ENCODE measurements around the gene NFIX. TPM values are rescaled to one million over a fixed set of nuclear protein-coding genes. Genes with fewer than 3 reads are reported as not detected.

NFIX gene
- 0.07 TPM for polyA plus RNA-seq (2013, experiment 1 of 2)
- polyA plus RNA-seq (2013, experiment 2 of 2): 0.10 TPM

- no peak within 1 kb of the TSS for H3K27ac ChIP-seq (ENCODE audit: low read depth, low read length)
- H4K5ac ChIP-seq (ENCODE audit: low read length): no peak within 1 kb of the TSS
- peak within 1 kb of the TSS; percentile 92 for H3K23ac ChIP-seq (ENCODE audit: low read length)
- no peak within 1 kb of the TSS for H3K4me3 ChIP-seq (ENCODE audit: low read length)
- H3K4me1 ChIP-seq (ENCODE audit: control insufficient read depth, low read depth, low read length): no peaks in the 10 kb centered on the region
- no peak within 1 kb of the TSS for H3K4me2 ChIP-seq (ENCODE audit: low read length)
- H3K9ac ChIP-seq (ENCODE audit: low read length): no peak within 1 kb of the TSS
- H2BK5ac ChIP-seq (ENCODE audit: low read length): no peak within 1 kb of the TSS
- H3K56ac ChIP-seq (ENCODE audit: low read length): peak within 1 kb of the TSS; percentile 10
- no peak within 1 kb of the TSS for H3K4ac ChIP-seq (ENCODE audit: low read depth, low read length)
- peaks cover 36% of the 10 kb centered on the region for H3K27me3 ChIP-seq (ENCODE audit: insufficient read depth, low read length, poor library complexity)
- H3K18ac ChIP-seq (ENCODE audit: low read length): no peak within 1 kb of the TSS
- no peak within 1 kb of the TSS for H2BK120ac ChIP-seq (ENCODE audit: low read depth, low read length)
- no peak within 1 kb of the TSS for H2BK15ac ChIP-seq (replicated peaks; ENCODE audit: low read depth)
- H2AK5ac ChIP-seq (ENCODE audit: low read length): no peak within 1 kb of the TSS
- H3K36me3 ChIP-seq (ENCODE audit: control insufficient read depth, insufficient read depth, low read length): no peaks in the 10 kb centered on the region
- WGBS (ENCODE audit: extremely low coverage, insufficient coverage, low lambda C conversion rate): no CpG with 5 or more reads among the region's 84 CpGs
- no peaks in the 10 kb centered on the region for H3K79me1 ChIP-seq (ENCODE audit: low read length)
- no peak for DNase-seq
- no peak within 1 kb of the TSS for H4K8ac ChIP-seq (ENCODE audit: low read depth, low read length)
- no peaks in the 10 kb centered on the region for H3K79me2 ChIP-seq (ENCODE audit: control insufficient read depth, insufficient read depth, low read length)
Observed at GRCh38 chr19:12994701-12995595, at the start of gene NFIX. Gene NFIX, plus strand, starts transcription at chr19:12995475. Its CDS starts 363 bp downstream, at chr19:12995838.

GRCh38 chr19:12945479-12946091, 49.7 kb upstream of the NFIX start, which contains the start of gene RAD23A:
Gene RAD23A, plus strand, starts transcription at chr19:12945862. Its CDS starts 87 bp downstream, at chr19:12945949.
- Histone ChIP-seq H3K23ac (ENCODE audit: low read length) (no peak within 1 kb of the TSS), H3K79me2 (ENCODE audit: control insufficient read depth, insufficient read depth, low read length) (peaks cover 18% of the 10 kb centered on the region), H3K4ac (ENCODE audit: low read depth, low read length) (peak within 1 kb of the TSS; percentile 99), H3K27ac (ENCODE audit: low read depth, low read length) (peak within 1 kb of the TSS; percentile 99), H4K5ac (ENCODE audit: low read length) (no peak within 1 kb of the TSS), H3K56ac (ENCODE audit: low read length) (peak within 1 kb of the TSS; percentile 93), H3K79me1 (ENCODE audit: low read length) (peaks cover 14% of the 10 kb centered on the region), H2AK5ac (ENCODE audit: low read length) (peak within 1 kb of the TSS; percentile 30), H3K4me1 (ENCODE audit: control insufficient read depth, low read depth, low read length) (no peaks in the 10 kb centered on the region), H2BK15ac (replicated peaks; ENCODE audit: low read depth) (no peak within 1 kb of the TSS), H2BK120ac (ENCODE audit: low read depth, low read length) (peak within 1 kb of the TSS; percentile 97), H3K9ac (ENCODE audit: low read length) (peak within 1 kb of the TSS; percentile 91), H3K27me3 (ENCODE audit: insufficient read depth, low read length, poor library complexity) (no peaks in the 10 kb centered on the region), H3K36me3 (ENCODE audit: control insufficient read depth, insufficient read depth, low read length) (peaks cover 18% of the 10 kb centered on the region), H3K18ac (ENCODE audit: low read length) (peak within 1 kb of the TSS; percentile 99), H3K4me3 (ENCODE audit: low read length) (peak within 1 kb of the TSS; percentile 71), H2BK5ac (ENCODE audit: low read length) (no peak within 1 kb of the TSS), H3K4me2 (ENCODE audit: low read length) (peak within 1 kb of the TSS; percentile 77), H4K8ac (ENCODE audit: low read depth, low read length) (peak within 1 kb of the TSS; percentile 98)
- WGBS (ENCODE audit: extremely low coverage, insufficient coverage, low lambda C conversion rate): no CpG with 5 or more reads among the region's 62 CpGs
- peak; percentile 99 for DNase-seq

- Histone ChIP-seq H3K4ac (ENCODE audit: low read depth, low read length) (peak overlapping the region; percentile 99), H2AK5ac (ENCODE audit: low read length) (peak overlapping the region; percentile 30), H2BK120ac (ENCODE audit: low read depth, low read length) (peak overlapping the region; percentile 97), H3K36me3 (ENCODE audit: control insufficient read depth, insufficient read depth, low read length) (peaks cover 14% of the 10 kb centered on the region), H2BK15ac (replicated peaks; ENCODE audit: low read depth) (no peak overlapping the region), H3K4me3 (ENCODE audit: low read length) (peak overlapping the region; percentile 71), H4K8ac (ENCODE audit: low read depth, low read length) (peak overlapping the region; percentile 98), H4K5ac (ENCODE audit: low read length) (no peak overlapping the region), H3K27ac (ENCODE audit: low read depth, low read length) (peak overlapping the region; percentile 99), H3K4me2 (ENCODE audit: low read length) (peak overlapping the region; percentile 77), H3K4me1 (ENCODE audit: control insufficient read depth, low read depth, low read length) (no peaks in the 10 kb centered on the region), H3K79me1 (ENCODE audit: low read length) (peaks cover 11% of the 10 kb centered on the region), H3K23ac (ENCODE audit: low read length) (no peak overlapping the region), H3K27me3 (ENCODE audit: insufficient read depth, low read length, poor library complexity) (no peaks in the 10 kb centered on the region), H3K18ac (ENCODE audit: low read length) (peak overlapping the region; percentile 99), H3K79me2 (ENCODE audit: control insufficient read depth, insufficient read depth, low read length) (peaks cover 13% of the 10 kb centered on the region), H3K56ac (ENCODE audit: low read length) (peak overlapping the region; percentile 93), H2BK5ac (ENCODE audit: low read length) (no peak overlapping the region), H3K9ac (ENCODE audit: low read length) (peak overlapping the region; percentile 91)
- WGBS (ENCODE audit: extremely low coverage, insufficient coverage, low lambda C conversion rate): no CpG with 5 or more reads among the region's 40 CpGs
- peak; percentile 96 for DNase-seq
Observed at GRCh38 chr19:12946092-12946721, 49.1 kb upstream of the NFIX start.

- Histone ChIP-seq H3K4me2 (ENCODE audit: low read length) (peak overlapping the region; percentile 77), H3K79me1 (ENCODE audit: low read length) (peaks cover 9% of the 10 kb centered on the region)
Observed at GRCh38 chr19:12946731-12947496, 48.4 kb upstream of the NFIX start.

More at GRCh38 chr19:12946731-12947496, 48.4 kb upstream of the NFIX start:
- DNase-seq: peak; percentile 40
- Histone ChIP-seq H3K36me3 (ENCODE audit: control insufficient read depth, insufficient read depth, low read length) (peaks cover 13% of the 10 kb centered on the region), H2BK5ac (ENCODE audit: low read length) (no peak overlapping the region), H3K18ac (ENCODE audit: low read length) (peak overlapping the region; percentile 99), H2BK120ac (ENCODE audit: low read depth, low read length) (no peak overlapping the region), H3K56ac (ENCODE audit: low read length) (peak overlapping the region; percentile 93), H3K27me3 (ENCODE audit: insufficient read depth, low read length, poor library complexity) (no peaks in the 10 kb centered on the region), H3K4ac (ENCODE audit: low read depth, low read length) (no peak overlapping the region), H3K79me2 (ENCODE audit: control insufficient read depth, insufficient read depth, low read length) (peaks cover 13% of the 10 kb centered on the region), H3K23ac (ENCODE audit: low read length) (no peak overlapping the region), H3K27ac (ENCODE audit: low read depth, low read length) (no peak overlapping the region), H2AK5ac (ENCODE audit: low read length) (no peak overlapping the region), H4K5ac (ENCODE audit: low read length) (no peak overlapping the region), H2BK15ac (replicated peaks; ENCODE audit: low read depth) (no peak overlapping the region), H3K9ac (ENCODE audit: low read length) (peak overlapping the region; percentile 91), H3K4me1 (ENCODE audit: control insufficient read depth, low read depth, low read length) (no peaks in the 10 kb centered on the region), H4K8ac (ENCODE audit: low read depth, low read length) (no peak overlapping the region), H3K4me3 (ENCODE audit: low read length) (peak overlapping the region; percentile 71)
- WGBS (ENCODE audit: extremely low coverage, insufficient coverage, low lambda C conversion rate): no CpG with 5 or more reads among the region's 14 CpGs
